GM23338 (cell line): ENCODE results near the gene SLFN12L. TPM values are rescaled to one million over a fixed set of nuclear protein-coding genes. Genes with fewer than 3 reads are reported as not detected.
A peak's percentile ranks its signal among the peaks of the same experiment; 100 is the strongest.

Experiments
- ATAC-seq: fragments of 200-7000 bp; cut with Tn5 transposase; 3 replicates; pipeline ENCODE4 v1.9.1; 2020
- DNase-seq: peaks from one replicate; pipeline ENCODE4 v3.0.0-alpha.2; 2015; ENCODE audit warnings: low spot score
- H2AFZ ChIP-seq: fragments of 200-600 bp; sonication (generic); 2 replicates; pipeline ENCODE4 v1.8.0; 2016; ENCODE audit warnings: antibody characterized with exemption, mild to moderate bottlenecking, moderate library complexity
- H3F3A ChIP-seq: fragments of 200-600 bp; sonication (generic); replicated peaks from 2 replicates; pipeline ENCODE4 v1.8.0; 2017; ENCODE audit warnings: antibody characterized with exemption, mixed run types, low read depth
- H3K27ac ChIP-seq: fragments of 200-600 bp; sonication (generic); 2 replicates; pipeline ENCODE4 v1.6.1; 2016; ENCODE audit warnings: low read depth
- H3K27me3 ChIP-seq: fragments of 200-600 bp; sonication (generic); 2 replicates; pipeline ENCODE4 v1.8.0; 2016; ENCODE audit warnings: mild to moderate bottlenecking, mixed run types, moderate library complexity; ENCODE audit not compliant: insufficient read depth
- H3K36me3 ChIP-seq: fragments of 200-600 bp; sonication (generic); 2 replicates; pipeline ENCODE4 v1.8.0; 2016; ENCODE audit warnings: mild to moderate bottlenecking; ENCODE audit not compliant: insufficient read depth
- H3K4me1 ChIP-seq: fragments of 200-600 bp; sonication (generic); 2 replicates; pipeline ENCODE4 v1.8.0; 2016; ENCODE audit warnings: mild to moderate bottlenecking, moderate library complexity; ENCODE audit not compliant: insufficient read depth
- H3K4me2 ChIP-seq: fragments of 200-600 bp; sonication (generic); 2 replicates; pipeline ENCODE4 v1.7.1; 2017; ENCODE audit warnings: mixed run types
- H3K4me3 ChIP-seq: fragments of 200-600 bp; sonication (generic); 2 replicates; pipeline ENCODE4 v1.6.1; 2016; ENCODE audit warnings: mixed run types
- H3K79me2 ChIP-seq: fragments of 200-600 bp; sonication (generic); replicated peaks from 2 replicates; pipeline ENCODE4 v1.8.0; 2017; ENCODE audit warnings: mild to moderate bottlenecking; ENCODE audit not compliant: insufficient read depth
- H3K9me2 ChIP-seq: fragments of 200-600 bp; sonication (generic); 2 replicates; pipeline ENCODE4 v1.8.0; 2017; ENCODE audit not compliant: insufficient read depth
- H4K20me1 ChIP-seq: fragments of 200-600 bp; sonication (generic); replicated peaks from 2 replicates; pipeline ENCODE4 v1.8.0; 2017; ENCODE audit warnings: mild to moderate bottlenecking; ENCODE audit not compliant: insufficient read depth
- H3K27ac Mint-ChIP-seq: 2 replicates; pipeline ENCODE4 v1.8.0; 2020; ENCODE audit warnings: inconsistent platforms, mild to moderate bottlenecking, moderate library complexity, mixed read lengths
- H3K27me3 Mint-ChIP-seq: 3 replicates; pipeline ENCODE4 v1.8.0; 2022; ENCODE audit warnings: low read depth, mild to moderate bottlenecking, moderate library complexity, mixed read lengths, inconsistent platforms; ENCODE audit not compliant: insufficient read depth, poor library complexity
- H3K36me3 Mint-ChIP-seq: 3 replicates; pipeline ENCODE4 v1.8.0; 2021; ENCODE audit warnings: low read depth, mild to moderate bottlenecking, inconsistent platforms, moderate library complexity, mixed read lengths
- H3K4me1 Mint-ChIP-seq: 3 replicates; pipeline ENCODE4 v1.8.0; 2020; ENCODE audit warnings: mild to moderate bottlenecking, inconsistent platforms, mixed read lengths
- H3K4me3 Mint-ChIP-seq: 3 replicates; pipeline ENCODE4 v1.8.0; 2021; ENCODE audit warnings: moderate library complexity, mild to moderate bottlenecking, inconsistent platforms, mixed read lengths
- H3K9me3 Mint-ChIP-seq: 3 replicates; pipeline ENCODE4 v1.8.0; 2020; ENCODE audit warnings: moderate library complexity, mild to moderate bottlenecking, inconsistent platforms, mixed read lengths
- NANOG ChIP-seq: IDR thresholded peaks from 2 replicates; pipeline ENCODE4 v1.6.1; 2016; ENCODE audit warnings: antibody characterized with exemption, borderline replicate concordance
- POLR2AphosphoS5 ChIP-seq: IDR thresholded peaks from 2 replicates; pipeline ENCODE4 v1.6.1; 2016; ENCODE audit warnings: antibody characterized with exemption, low read depth
- STAT1 ChIP-seq: IDR thresholded peaks from one replicate; pipeline ENCODE4 v1.6.1; 2016; ENCODE audit warnings: antibody characterized with exemption; ENCODE audit not compliant: unreplicated experiment
- ZNF114 ChIP-seq: fragments of 250-450 bp; sonication (Bioruptor Pico); IDR thresholded peaks from 2 replicates; pipeline ENCODE4 v1.5.0; 2020; ENCODE audit warnings: mild to moderate bottlenecking, moderate library complexity
- ZNF331 ChIP-seq: fragments of 250-450 bp; sonication (Bioruptor Pico); IDR thresholded peaks from 2 replicates; pipeline ENCODE4 v1.5.0; 2020; ENCODE audit warnings: low read depth, mild to moderate bottlenecking, moderate library complexity
- polyA plus RNA-seq: library from polyadenylated mRNA; unstranded; fragments of >200 nt; fragmentation: Nextera tagmentation; extraction: Ambion mirVana; gene quantifications from 2 replicates; pipeline ENCODE4 v1.2.1, GENCODE V29; 2016
- total RNA-seq: library from RNA; depleted of rRNA; stranded (reverse); fragments of >200 nt; shearing (Covaris generic); gene quantifications from 2 replicates; pipeline ENCODE4 v1.2.3, GENCODE V29; 2014
- TF ChIP-seq, protein P1 (sequence below): IDR thresholded peaks from 2 replicates; pipeline ENCODE4 v1.6.1; 2016; ENCODE audit warnings: antibody characterized with exemption
- TF ChIP-seq, protein P2 (sequence below), 2 experiments: fragments of 200-600 bp in 1 of 2; sonication (generic) in 1 of 2; conservative IDR thresholded peaks; 2 replicates each; pipeline versions ENCODE4 v1.5.1 to v1.6.1; 2016 to 2017; ENCODE audit warnings: antibody characterized with exemption in 2 of 2, low read depth in 2 of 2, mild to moderate bottlenecking in 2 of 2, moderate library complexity in 1 of 2
- TF ChIP-seq, protein P3 (sequence below): fragments of 250-450 bp; sonication (Bioruptor Pico); IDR thresholded peaks from 2 replicates; pipeline ENCODE4 v1.5.0; 2020; ENCODE audit warnings: mild to moderate bottlenecking, moderate library complexity

SLFN12L gene
- total and polyA plus RNA-seq, 2 experiments from 2014 or later: not detected

DNA sequence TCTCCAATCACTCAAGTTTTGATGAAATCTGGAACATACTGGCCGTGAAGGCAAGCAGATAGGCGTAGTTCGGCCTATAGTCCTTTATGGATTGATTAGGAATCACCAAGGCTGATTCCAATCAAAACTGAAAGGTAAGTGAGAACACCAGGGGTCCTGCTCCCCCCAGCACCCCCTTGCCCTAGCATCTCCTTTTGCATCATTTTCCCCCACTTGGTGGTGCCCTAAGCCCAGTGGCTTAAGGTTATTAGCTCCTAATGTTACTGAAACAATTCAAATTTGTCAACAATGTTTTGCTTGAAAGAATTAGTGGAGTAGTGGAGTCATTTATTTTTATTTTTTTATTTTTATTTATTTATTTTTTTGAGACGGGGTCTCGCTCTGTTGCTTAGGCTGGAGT, 18.2 kb upstream of the SLFN12L start:
- Mint-ChIP-seq H3K4me3 (no peak overlapping the region), H3K4me1 (peaks cover 5% of the 10 kb centered on the region; the same call in 2 of the 3 replicates), H3K27me3 (peaks cover 3% of the 10 kb centered on the region), H3K36me3 (no peaks in the 10 kb centered on the region), H3K27ac (no peak overlapping the region), H3K9me3 (no peaks in the 10 kb centered on the region)
- Histone ChIP-seq H3K4me1 (no peaks in the 10 kb centered on the region), H2AFZ (no peak overlapping the region), H3K9me2 (no peaks in the 10 kb centered on the region), H3K27me3 (no peaks in the 10 kb centered on the region), H3K4me2 (no peak overlapping the region), H3F3A (no peaks in the 10 kb centered on the region), H3K36me3 (no peaks in the 10 kb centered on the region), H3K4me3 (no peak overlapping the region), H3K79me2 (no peaks in the 10 kb centered on the region), H4K20me1 (no peaks in the 10 kb centered on the region), H3K27ac (no peak overlapping the region)
- TF ChIP-seq, protein P1, sequence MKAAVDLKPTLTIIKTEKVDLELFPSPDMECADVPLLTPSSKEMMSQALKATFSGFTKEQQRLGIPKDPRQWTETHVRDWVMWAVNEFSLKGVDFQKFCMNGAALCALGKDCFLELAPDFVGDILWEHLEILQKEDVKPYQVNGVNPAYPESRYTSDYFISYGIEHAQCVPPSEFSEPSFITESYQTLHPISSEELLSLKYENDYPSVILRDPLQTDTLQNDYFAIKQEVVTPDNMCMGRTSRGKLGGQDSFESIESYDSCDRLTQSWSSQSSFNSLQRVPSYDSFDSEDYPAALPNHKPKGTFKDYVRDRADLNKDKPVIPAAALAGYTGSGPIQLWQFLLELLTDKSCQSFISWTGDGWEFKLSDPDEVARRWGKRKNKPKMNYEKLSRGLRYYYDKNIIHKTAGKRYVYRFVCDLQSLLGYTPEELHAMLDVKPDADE: no peak
- TF ChIP-seq, protein P2, sequence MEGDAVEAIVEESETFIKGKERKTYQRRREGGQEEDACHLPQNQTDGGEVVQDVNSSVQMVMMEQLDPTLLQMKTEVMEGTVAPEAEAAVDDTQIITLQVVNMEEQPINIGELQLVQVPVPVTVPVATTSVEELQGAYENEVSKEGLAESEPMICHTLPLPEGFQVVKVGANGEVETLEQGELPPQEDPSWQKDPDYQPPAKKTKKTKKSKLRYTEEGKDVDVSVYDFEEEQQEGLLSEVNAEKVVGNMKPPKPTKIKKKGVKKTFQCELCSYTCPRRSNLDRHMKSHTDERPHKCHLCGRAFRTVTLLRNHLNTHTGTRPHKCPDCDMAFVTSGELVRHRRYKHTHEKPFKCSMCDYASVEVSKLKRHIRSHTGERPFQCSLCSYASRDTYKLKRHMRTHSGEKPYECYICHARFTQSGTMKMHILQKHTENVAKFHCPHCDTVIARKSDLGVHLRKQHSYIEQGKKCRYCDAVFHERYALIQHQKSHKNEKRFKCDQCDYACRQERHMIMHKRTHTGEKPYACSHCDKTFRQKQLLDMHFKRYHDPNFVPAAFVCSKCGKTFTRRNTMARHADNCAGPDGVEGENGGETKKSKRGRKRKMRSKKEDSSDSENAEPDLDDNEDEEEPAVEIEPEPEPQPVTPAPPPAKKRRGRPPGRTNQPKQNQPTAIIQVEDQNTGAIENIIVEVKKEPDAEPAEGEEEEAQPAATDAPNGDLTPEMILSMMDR (conservative IDR thresholded peaks at IDR 0.05; ENCODE audit: low read depth in 2 of 2): peak; percentile 49 to 66
- TF ChIP-seq NANOG: no peak
- peak; percentile 24; the same call in 2 of the 3 replicates for ATAC-seq
- DNase-seq: peak; percentile 36

DNA sequence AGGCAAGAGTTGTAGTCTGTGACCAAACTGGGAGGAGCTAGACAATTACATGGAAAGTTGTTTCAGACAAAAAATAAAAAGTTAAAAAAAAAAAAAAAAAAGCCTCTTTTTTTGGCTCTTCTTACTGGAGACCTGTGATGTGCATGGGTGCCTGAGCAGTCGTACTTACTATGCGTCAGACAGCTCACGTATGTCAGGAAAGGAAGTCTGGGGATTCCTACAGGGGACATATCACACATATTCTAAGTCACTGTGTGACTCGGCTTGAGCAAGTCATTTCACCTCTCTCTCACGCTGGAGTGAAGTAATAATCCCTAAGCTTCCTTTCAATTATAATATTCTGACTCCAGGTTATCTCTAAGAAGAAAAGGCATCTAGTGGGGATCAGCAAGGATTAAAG, 17.2 kb upstream of the SLFN12L start:
- H4K20me1 ChIP-seq: no peaks in the 10 kb centered on the region
- Mint-ChIP-seq H3K36me3 (no peaks in the 10 kb centered on the region), H3K27me3 (peaks cover 3% of the 10 kb centered on the region), H3K9me3 (no peaks in the 10 kb centered on the region), H3K4me3 (no peak overlapping the region), H3K4me1 (peaks cover 5% of the 10 kb centered on the region; the same call in 2 of the 3 replicates), H3K27ac (no peak overlapping the region)
- H2AFZ ChIP-seq: no peak overlapping the region; the same call in 1 of the 2 replicates
- no peak for ATAC-seq
- no peaks in the 10 kb centered on the region for H3K9me2 ChIP-seq
- no peaks in the 10 kb centered on the region for H3K27me3 ChIP-seq
- H3K36me3 ChIP-seq: no peaks in the 10 kb centered on the region
- H3K4me2 ChIP-seq: no peak overlapping the region
- no peaks in the 10 kb centered on the region for H3K4me1 ChIP-seq
- no peak overlapping the region for H3K27ac ChIP-seq
- H3K79me2 ChIP-seq: no peaks in the 10 kb centered on the region
- no peak for DNase-seq
- H3K4me3 ChIP-seq: no peak overlapping the region
- no peaks in the 10 kb centered on the region for H3F3A ChIP-seq
- TF ChIP-seq ZNF331 (CRISPR knock-in tag) (no peak), ZNF114 (CRISPR knock-in tag) (no peak), POLR2AphosphoS5 (no peak), STAT1 (no peak)
- TF ChIP-seq, protein P1: no peak
- TF ChIP-seq, protein P3, sequence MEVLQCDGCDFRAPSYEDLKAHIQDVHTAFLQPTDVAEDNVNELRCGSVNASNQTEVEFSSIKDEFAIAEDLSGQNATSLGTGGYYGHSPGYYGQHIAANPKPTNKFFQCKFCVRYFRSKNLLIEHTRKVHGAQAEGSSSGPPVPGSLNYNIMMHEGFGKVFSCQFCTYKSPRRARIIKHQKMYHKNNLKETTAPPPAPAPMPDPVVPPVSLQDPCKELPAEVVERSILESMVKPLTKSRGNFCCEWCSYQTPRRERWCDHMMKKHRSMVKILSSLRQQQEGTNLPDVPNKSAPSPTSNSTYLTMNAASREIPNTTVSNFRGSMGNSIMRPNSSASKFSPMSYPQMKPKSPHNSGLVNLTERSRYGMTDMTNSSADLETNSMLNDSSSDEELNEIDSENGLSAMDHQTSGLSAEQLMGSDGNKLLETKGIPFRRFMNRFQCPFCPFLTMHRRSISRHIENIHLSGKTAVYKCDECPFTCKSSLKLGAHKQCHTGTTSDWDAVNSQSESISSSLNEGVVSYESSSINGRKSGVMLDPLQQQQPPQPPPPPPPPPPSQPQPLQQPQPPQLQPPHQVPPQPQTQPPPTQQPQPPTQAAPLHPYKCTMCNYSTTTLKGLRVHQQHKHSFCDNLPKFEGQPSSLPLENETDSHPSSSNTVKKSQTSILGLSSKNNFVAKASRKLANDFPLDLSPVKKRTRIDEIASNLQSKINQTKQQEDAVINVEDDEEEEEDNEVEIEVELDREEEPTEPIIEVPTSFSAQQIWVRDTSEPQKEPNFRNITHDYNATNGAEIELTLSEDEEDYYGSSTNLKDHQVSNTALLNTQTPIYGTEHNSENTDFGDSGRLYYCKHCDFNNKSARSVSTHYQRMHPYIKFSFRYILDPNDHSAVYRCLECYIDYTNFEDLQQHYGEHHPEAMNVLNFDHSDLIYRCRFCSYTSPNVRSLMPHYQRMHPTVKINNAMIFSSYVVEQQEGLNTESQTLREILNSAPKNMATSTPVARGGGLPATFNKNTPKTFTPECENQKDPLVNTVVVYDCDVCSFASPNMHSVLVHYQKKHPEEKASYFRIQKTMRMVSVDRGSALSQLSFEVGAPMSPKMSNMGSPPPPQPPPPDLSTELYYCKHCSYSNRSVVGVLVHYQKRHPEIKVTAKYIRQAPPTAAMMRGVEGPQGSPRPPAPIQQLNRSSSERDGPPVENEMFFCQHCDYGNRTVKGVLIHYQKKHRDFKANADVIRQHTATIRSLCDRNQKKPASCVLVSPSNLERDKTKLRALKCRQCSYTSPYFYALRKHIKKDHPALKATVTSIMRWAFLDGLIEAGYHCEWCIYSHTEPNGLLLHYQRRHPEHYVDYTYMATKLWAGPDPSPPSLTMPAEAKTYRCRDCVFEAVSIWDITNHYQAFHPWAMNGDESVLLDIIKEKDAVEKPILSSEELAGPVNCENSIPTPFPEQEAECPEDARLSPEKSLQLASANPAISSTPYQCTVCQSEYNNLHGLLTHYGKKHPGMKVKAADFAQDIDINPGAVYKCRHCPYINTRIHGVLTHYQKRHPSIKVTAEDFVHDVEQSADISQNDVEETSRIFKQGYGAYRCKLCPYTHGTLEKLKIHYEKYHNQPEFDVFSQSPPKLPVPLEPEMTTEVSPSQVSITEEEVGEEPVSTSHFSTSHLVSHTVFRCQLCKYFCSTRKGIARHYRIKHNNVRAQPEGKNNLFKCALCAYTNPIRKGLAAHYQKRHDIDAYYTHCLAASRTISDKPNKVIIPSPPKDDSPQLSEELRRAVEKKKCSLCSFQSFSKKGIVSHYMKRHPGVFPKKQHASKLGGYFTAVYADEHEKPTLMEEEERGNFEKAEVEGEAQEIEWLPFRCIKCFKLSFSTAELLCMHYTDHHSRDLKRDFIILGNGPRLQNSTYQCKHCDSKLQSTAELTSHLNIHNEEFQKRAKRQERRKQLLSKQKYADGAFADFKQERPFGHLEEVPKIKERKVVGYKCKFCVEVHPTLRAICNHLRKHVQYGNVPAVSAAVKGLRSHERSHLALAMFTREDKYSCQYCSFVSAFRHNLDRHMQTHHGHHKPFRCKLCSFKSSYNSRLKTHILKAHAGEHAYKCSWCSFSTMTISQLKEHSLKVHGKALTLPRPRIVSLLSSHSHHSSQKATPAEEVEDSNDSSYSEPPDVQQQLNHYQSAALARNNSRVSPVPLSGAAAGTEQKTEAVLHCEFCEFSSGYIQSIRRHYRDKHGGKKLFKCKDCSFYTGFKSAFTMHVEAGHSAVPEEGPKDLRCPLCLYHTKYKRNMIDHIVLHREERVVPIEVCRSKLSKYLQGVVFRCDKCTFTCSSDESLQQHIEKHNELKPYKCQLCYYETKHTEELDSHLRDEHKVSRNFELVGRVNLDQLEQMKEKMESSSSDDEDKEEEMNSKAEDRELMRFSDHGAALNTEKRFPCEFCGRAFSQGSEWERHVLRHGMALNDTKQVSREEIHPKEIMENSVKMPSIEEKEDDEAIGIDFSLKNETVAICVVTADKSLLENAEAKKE (CRISPR knock-in tag): no peak
